CD14-positive monocyte (primary cell): ENCODE results near the gene BACH1. TPM values are rescaled to one million over a fixed set of nuclear protein-coding genes. Genes with fewer than 3 reads are reported as not detected.

Source experiments
- DNase-seq, 3 donors: peaks; one replicate each; pipeline ENCODE4 v3.0.0-alpha.2; 2011 to 2022
- H2AFZ ChIP-seq: 2 replicates; pipeline ENCODE4 v1.6.0; 2012; ENCODE audit warnings: mild to moderate bottlenecking, low read depth, low read length, inconsistent platforms; ENCODE audit not compliant: insufficient read depth, poor library complexity, severe bottlenecking
- H3K27ac ChIP-seq, 2 donors: 1 replicate in 1 of 2; 2 replicates in 1 of 2; pipeline ENCODE4 v1.5.1; 2012 to 2013; ENCODE audit warnings: low read length in 2 of 2, control low read depth in 1 of 2, inconsistent platforms in 1 of 2, low read depth in 1 of 2, mild to moderate bottlenecking in 1 of 2
- H3K27me3 ChIP-seq, 2 donors: one replicate each; pipeline versions ENCODE4 v1.6.0 to v1.6.1; 2011 to 2013; ENCODE audit warnings: low read length in 2 of 2; ENCODE audit not compliant: control insufficient read depth in 2 of 2, insufficient read depth in 2 of 2
- H3K36me3 ChIP-seq, 2 donors: replicated peaks in 1 of 2; 1 replicate in 1 of 2; 2 replicates in 1 of 2; pipeline versions ENCODE4 v1.5.1 to v1.6.1; 2012 to 2013; ENCODE audit warnings: low read length in 2 of 2, control low read depth in 1 of 2, inconsistent platforms in 1 of 2, mild to moderate bottlenecking in 1 of 2; ENCODE audit not compliant: insufficient read depth in 2 of 2, control insufficient read depth in 1 of 2
- H3K4me1 ChIP-seq, 2 donors: 1 replicate in 1 of 2; 2 replicates in 1 of 2; pipeline versions ENCODE4 v1.5.1 to v1.6.1; 2012 to 2013; ENCODE audit warnings: low read length in 2 of 2, control low read depth in 1 of 2, inconsistent platforms in 1 of 2, mild to moderate bottlenecking in 1 of 2, moderate library complexity in 1 of 2; ENCODE audit not compliant: insufficient read depth in 2 of 2, control insufficient read depth in 1 of 2
- H3K4me2 ChIP-seq: replicated peaks from 2 replicates; pipeline ENCODE3; 2012; ENCODE audit warnings: low read length, moderate library complexity, mild to moderate bottlenecking; ENCODE audit not compliant: poor library complexity, severe bottlenecking; ENCODE audit errors: extremely low read depth
- H3K4me3 ChIP-seq, 3 experiments: fragments of 200-600 bp in 1 of 3; sonication (generic) in 1 of 3; replicated peaks in 1 of 3; 1 replicate in 2 of 3; 2 replicates in 1 of 3; pipeline ENCODE4 v1.5.1; 2011 to 2013; ENCODE audit warnings: low read length in 3 of 3, mild to moderate bottlenecking in 3 of 3, control low read depth in 2 of 3, low read depth in 2 of 3, inconsistent platforms in 1 of 3, moderate library complexity in 1 of 3
- H3K79me2 ChIP-seq: 2 replicates; pipeline ENCODE4 v1.6.0; 2012; ENCODE audit warnings: mild to moderate bottlenecking, control low read depth, inconsistent platforms, low read length, moderate library complexity; ENCODE audit not compliant: insufficient read depth
- H3K9ac ChIP-seq: 2 replicates; pipeline ENCODE4 v1.6.0; 2017; ENCODE audit warnings: low read length, mild to moderate bottlenecking; ENCODE audit not compliant: insufficient read depth, poor library complexity, severe bottlenecking
- H3K9me3 ChIP-seq, 2 donors: replicated peaks in 1 of 2; 1 replicate in 1 of 2; 2 replicates in 1 of 2; pipeline versions ENCODE4 v1.5.1 to v1.6.1; 2012 to 2013; ENCODE audit warnings: low read length in 2 of 2, control low read depth in 1 of 2; ENCODE audit not compliant: control insufficient read depth in 1 of 2, insufficient read depth in 1 of 2
- H4K20me1 ChIP-seq: 2 replicates; pipeline ENCODE4 v1.6.0; 2012; ENCODE audit warnings: mild to moderate bottlenecking, low read length, control low read depth, moderate library complexity; ENCODE audit not compliant: insufficient read depth
- H3K27ac Mint-ChIP-seq, 7 donors: one replicate each; pipeline ENCODE4 v1.8.0; 2020; ENCODE audit warnings: mild to moderate bottlenecking in 7 of 7, mixed read lengths in 7 of 7, moderate library complexity in 6 of 7, inconsistent platforms in 2 of 7
- H3K27me3 Mint-ChIP-seq, 3 donors: one replicate each; pipeline ENCODE4 v1.8.0; 2021 to 2022; ENCODE audit warnings: low read depth in 3 of 3, mild to moderate bottlenecking in 3 of 3, mixed read lengths in 3 of 3, moderate library complexity in 3 of 3, inconsistent platforms in 1 of 3
- H3K36me3 Mint-ChIP-seq, 2 donors: one replicate each; pipeline ENCODE4 v1.8.0; 2020; ENCODE audit warnings: mixed read lengths in 2 of 2, inconsistent platforms in 1 of 2, mild to moderate bottlenecking in 1 of 2
- H3K4me1 Mint-ChIP-seq: one replicate; pipeline ENCODE4 v1.8.0; 2020; ENCODE audit warnings: mild to moderate bottlenecking, mixed read lengths
- H3K4me3 Mint-ChIP-seq, 2 donors: one replicate each; pipeline ENCODE4 v1.8.0; 2020; ENCODE audit warnings: mild to moderate bottlenecking in 2 of 2, mixed read lengths in 2 of 2, moderate library complexity in 1 of 2
- H3K9me3 Mint-ChIP-seq, 7 donors: one replicate each; pipeline ENCODE4 v1.8.0; 2020 to 2022; ENCODE audit warnings: mixed read lengths in 7 of 7, mild to moderate bottlenecking in 6 of 7, moderate library complexity in 6 of 7, inconsistent platforms in 2 of 7
- WGBS: methylation state at CpG from one replicate; pipeline ENCODE4 v1.1.5; 2013; ENCODE audit warnings: missing lambda C conversion rate; ENCODE audit not compliant: insufficient coverage; 5-methylcytosine and 5-hydroxymethylcytosine counted together
- intact Hi-C, 2 donors: fragments of 100-400 bp; cut with micrococcal nuclease; formaldehyde crosslinking; loops; one replicate each; pipeline versions ENCODE4 v1.15.0 to v1.15.1; 2023
- polyA plus RNA-seq, 3 donors: library from polyadenylated mRNA; depleted of rRNA in 1 of 3; unstranded in 2 of 3; stranded (reverse) in 1 of 3; fragments of 300-500 nt in 2 of 3; fragments of >200 nt in 1 of 3; fragmentation: Illumina TruSeq in 2 of 3; gene quantifications; 1 replicate in 2 of 3; 2 replicates in 1 of 3; pipeline ENCODE4 v1.2.3, GENCODE V29; 2012 to 2021
- TF ChIP-seq, protein P1 (sequence below): fragments of 200-600 bp; IDR thresholded peaks from one replicate; pipeline ENCODE4 v1.8.0; 2022; ENCODE audit warnings: antibody characterized with exemption, mild to moderate bottlenecking

Gene BACH1
- polyA plus RNA-seq, 3 donors: 69.2 to 199 (median 148) TPM

GRCh38 chr21:29386803-29387202 lies 88.1 kb downstream of the BACH1 start:
- whole genome bisulfite sequencing: 100% methylated on average over 1 of the region's 4 CpGs
- H2AFZ ChIP-seq: no peak overlapping the region

DNA sequence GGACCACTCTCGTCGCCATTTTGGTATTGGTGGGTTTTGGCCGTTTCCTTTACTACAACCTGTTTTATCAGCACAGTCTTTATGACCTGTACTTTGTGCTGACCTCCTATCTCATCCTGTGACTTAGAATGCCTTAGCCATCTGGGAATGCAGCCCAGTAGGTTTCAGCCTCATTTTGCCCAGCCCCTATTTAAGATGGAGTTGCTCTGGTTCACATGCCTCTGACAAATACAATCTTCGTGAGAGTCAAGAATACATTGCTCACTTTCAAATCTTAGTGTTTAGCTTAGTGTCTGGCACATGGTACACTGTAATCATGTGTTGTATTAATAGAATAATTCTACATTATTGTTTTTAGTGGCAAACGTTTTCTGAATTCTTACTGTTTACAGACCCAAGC lies 88.9 kb downstream of the BACH1 start:
- Histone ChIP-seq H3K9me3 (no peaks in the 10 kb centered on the region), H3K27ac (no peak overlapping the region), H4K20me1 (no peaks in the 10 kb centered on the region), H2AFZ (no peak overlapping the region), H3K4me2 (no peak overlapping the region), H3K4me1 (no peaks in the 10 kb centered on the region), H3K9ac (no peak overlapping the region), H3K36me3 (peaks cover 0 to 41% of the 10 kb centered on the region in 2 donors), H3K79me2 (no peaks in the 10 kb centered on the region), H3K4me3 (no peak overlapping the region), H3K27me3 (no peaks in the 10 kb centered on the region)
- peaks cover 34% of the 10 kb centered on the region in 2 donors for H3K36me3 Mint-ChIP-seq
- intact Hi-C loops: no loop called here
- H3K27me3 Mint-ChIP-seq: peaks cover 0 to 2% (median 0%) of the 10 kb centered on the region in 3 donors
- H3K27ac Mint-ChIP-seq: no peak overlapping the region
- TF ChIP-seq, protein P1, sequence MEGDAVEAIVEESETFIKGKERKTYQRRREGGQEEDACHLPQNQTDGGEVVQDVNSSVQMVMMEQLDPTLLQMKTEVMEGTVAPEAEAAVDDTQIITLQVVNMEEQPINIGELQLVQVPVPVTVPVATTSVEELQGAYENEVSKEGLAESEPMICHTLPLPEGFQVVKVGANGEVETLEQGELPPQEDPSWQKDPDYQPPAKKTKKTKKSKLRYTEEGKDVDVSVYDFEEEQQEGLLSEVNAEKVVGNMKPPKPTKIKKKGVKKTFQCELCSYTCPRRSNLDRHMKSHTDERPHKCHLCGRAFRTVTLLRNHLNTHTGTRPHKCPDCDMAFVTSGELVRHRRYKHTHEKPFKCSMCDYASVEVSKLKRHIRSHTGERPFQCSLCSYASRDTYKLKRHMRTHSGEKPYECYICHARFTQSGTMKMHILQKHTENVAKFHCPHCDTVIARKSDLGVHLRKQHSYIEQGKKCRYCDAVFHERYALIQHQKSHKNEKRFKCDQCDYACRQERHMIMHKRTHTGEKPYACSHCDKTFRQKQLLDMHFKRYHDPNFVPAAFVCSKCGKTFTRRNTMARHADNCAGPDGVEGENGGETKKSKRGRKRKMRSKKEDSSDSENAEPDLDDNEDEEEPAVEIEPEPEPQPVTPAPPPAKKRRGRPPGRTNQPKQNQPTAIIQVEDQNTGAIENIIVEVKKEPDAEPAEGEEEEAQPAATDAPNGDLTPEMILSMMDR: no peak
- no peaks in the 10 kb centered on the region for H3K4me1 Mint-ChIP-seq
- H3K4me3 Mint-ChIP-seq: no peak overlapping the region
- no peak for DNase-seq
- 100% methylated on average over 2 of the region's 5 CpGs for WGBS
- H3K9me3 Mint-ChIP-seq: peaks cover 1 to 9% (median 4%) of the 10 kb centered on the region in 7 donors

More at GRCh38 chr21:29386803-29387202, 88.1 kb downstream of the BACH1 start:
- Histone ChIP-seq H3K27ac (no peak overlapping the region), H3K4me1 (no peaks in the 10 kb centered on the region), H3K9ac (no peak overlapping the region), H3K9me3 (no peaks in the 10 kb centered on the region), H3K27me3 (no peaks in the 10 kb centered on the region), H4K20me1 (no peaks in the 10 kb centered on the region), H3K4me2 (no peak overlapping the region), H3K36me3 (peaks cover 0 to 49% of the 10 kb centered on the region in 2 donors), H3K79me2 (no peaks in the 10 kb centered on the region), H3K4me3 (no peak overlapping the region)
- no peaks in the 10 kb centered on the region for H3K27me3 Mint-ChIP-seq
- no peak for DNase-seq
- peaks cover 30 to 33% of the 10 kb centered on the region in 2 donors for H3K36me3 Mint-ChIP-seq
- no peaks in the 10 kb centered on the region for H3K4me1 Mint-ChIP-seq
- H3K27ac Mint-ChIP-seq: no peak overlapping the region
- H3K4me3 Mint-ChIP-seq: no peak overlapping the region
- peaks cover 0 to 4% (median 0%) of the 10 kb centered on the region in 7 donors for H3K9me3 Mint-ChIP-seq
- TF ChIP-seq, protein P1: no peak
- intact Hi-C loops: no loop called here
